ENCODE measurements around the gene MOK. TPM values are rescaled to one million over a fixed set of nuclear protein-coding genes. Genes with fewer than 3 reads are reported as not detected.

The MOK gene
- total RNA-seq, 4 donors from 2014 or later: 13.0 to 25.4 (median 17.0) TPM

- WGBS: 87% methylated on average over 11 of the region's 13 CpGs
- Histone ChIP-seq H3K36me3 (peaks cover 8% of the 10 kb centered on the region), H3K4me3 (no peak overlapping the region), H3K27ac (no peak overlapping the region), H3K9me3 (no peaks in the 10 kb centered on the region), H3K4me1 (peaks cover 9% of the 10 kb centered on the region), H3K27me3 (no peaks in the 10 kb centered on the region)
- TF ChIP-seq CTCF (IDR thresholded peaks at IDR 0.05): no peak
- no peak for TF ChIP-seq POLR2A (IDR thresholded peaks at IDR 0.05)
- TF ChIP-seq EP300 (IDR thresholded peaks at IDR 0.05): no peak
- TF ChIP-seq POLR2AphosphoS5 (IDR thresholded peaks at IDR 0.05): no peak
- DNase-seq (ENCODE audit: low spot score in 2 of 2): no peak
Observed at GRCh38 chr14:102222009-102222575, 82.9 kb downstream of the MOK start.

- no peaks in the 10 kb centered on the region for H3K27me3 ChIP-seq
- peaks cover 9% of the 10 kb centered on the region for H3K4me1 ChIP-seq
- H3K27ac ChIP-seq: peak overlapping the region; percentile 13
- TF ChIP-seq POLR2AphosphoS5 (IDR thresholded peaks at IDR 0.05) (no peak), EP300 (IDR thresholded peaks at IDR 0.05) (no peak), CTCF (IDR thresholded peaks at IDR 0.05) (no peak), POLR2A (IDR thresholded peaks at IDR 0.05) (no peak)
- DNase-seq (ENCODE audit: low spot score in 2 of 2): no peak
- 27% methylated on average over 7 of the region's 7 CpGs for WGBS
- no peaks in the 10 kb centered on the region for H3K9me3 ChIP-seq
- H3K4me3 ChIP-seq: no peak overlapping the region
- H3K36me3 ChIP-seq: peaks cover 8% of the 10 kb centered on the region
Observed at GRCh38 chr14:102221026-102221425, 83.9 kb downstream of the MOK start.

GRCh38 chr14:102220031-102220430 is 84.9 kb downstream of the MOK start:
- 76% methylated on average over 10 of the region's 12 CpGs for WGBS
- TF ChIP-seq CTCF (IDR thresholded peaks at IDR 0.05) (no peak), EP300 (IDR thresholded peaks at IDR 0.05) (no peak), POLR2AphosphoS5 (IDR thresholded peaks at IDR 0.05) (no peak), POLR2A (IDR thresholded peaks at IDR 0.05) (no peak)
- H3K36me3 ChIP-seq: peaks cover 8% of the 10 kb centered on the region
- H3K27ac ChIP-seq: no peak overlapping the region
- H3K9me3 ChIP-seq: no peaks in the 10 kb centered on the region
- H3K27me3 ChIP-seq: no peaks in the 10 kb centered on the region
- no peak overlapping the region for H3K4me3 ChIP-seq
- H3K4me1 ChIP-seq: peaks cover 18% of the 10 kb centered on the region
- DNase-seq (ENCODE audit: low spot score in 2 of 2): no peak

GRCh38 chr14:102219316-102219715 is 85.6 kb downstream of the MOK start:
- WGBS: 99% methylated on average over 14 of the region's 16 CpGs
- no peak overlapping the region for H3K4me3 ChIP-seq
- TF ChIP-seq POLR2A (IDR thresholded peaks at IDR 0.05) (no peak), CTCF (IDR thresholded peaks at IDR 0.05) (no peak), EP300 (IDR thresholded peaks at IDR 0.05) (no peak), POLR2AphosphoS5 (IDR thresholded peaks at IDR 0.05) (no peak)
- peaks cover 18% of the 10 kb centered on the region for H3K4me1 ChIP-seq
- DNase-seq (ENCODE audit: low spot score in 2 of 2): no peak
- no peak overlapping the region for H3K27ac ChIP-seq
- H3K27me3 ChIP-seq: no peaks in the 10 kb centered on the region
- H3K36me3 ChIP-seq: peaks cover 8% of the 10 kb centered on the region
- H3K9me3 ChIP-seq: no peaks in the 10 kb centered on the region

- Histone ChIP-seq H3K36me3 (peaks cover 10% of the 10 kb centered on the region), H3K4me1 (peaks cover 18% of the 10 kb centered on the region), H3K4me3 (no peak overlapping the region), H3K27ac (no peak overlapping the region), H3K27me3 (no peaks in the 10 kb centered on the region), H3K9me3 (no peaks in the 10 kb centered on the region)
- WGBS: 88% methylated on average over 7 of the region's 16 CpGs
- TF ChIP-seq EP300 (IDR thresholded peaks at IDR 0.05) (no peak), POLR2A (IDR thresholded peaks at IDR 0.05) (no peak), POLR2AphosphoS5 (IDR thresholded peaks at IDR 0.05) (no peak), CTCF (IDR thresholded peaks at IDR 0.05) (no peak)
- DNase-seq (ENCODE audit: low spot score in 2 of 2): no peak
Observed at GRCh38 chr14:102218688-102219087, 86.3 kb downstream of the MOK start.
